Testis (tissue), 3 donors: Measurements from ENCODE around the gene RNF44. TPM values are rescaled to one million over a fixed set of nuclear protein-coding genes. Genes with fewer than 3 reads are reported as not detected.

Experiments used
- DNase-seq: peaks from one replicate; pipeline ENCODE4 v3.0.0-alpha.2; 2019
- H3K27ac ChIP-seq, 2 donors: fragments of 200-600 bp; sonication (generic); one replicate each; pipeline ENCODE4 v1.5.1; 2019
- H3K27me3 ChIP-seq: fragments of 200-600 bp; sonication (generic); one replicate; pipeline ENCODE4 v1.5.1; 2019
- H3K36me3 ChIP-seq: fragments of 200-600 bp; sonication (generic); one replicate; pipeline ENCODE4 v1.5.1; 2017; ENCODE audit warnings: low read depth; ENCODE audit errors: missing control alignments
- H3K4me1 ChIP-seq: fragments of 200-600 bp; sonication (generic); one replicate; pipeline ENCODE4 v1.5.1; 2019
- H3K4me3 ChIP-seq, 2 donors: fragments of 200-600 bp; sonication (generic); one replicate each; pipeline ENCODE4 v1.5.1; 2017 to 2019
- H3K9me3 ChIP-seq: fragments of 200-600 bp; sonication (generic); one replicate; pipeline ENCODE4 v1.5.1; 2017
- CTCF ChIP-seq, 3 experiments: fragments of 450-650 bp in 2 of 3; fragments of 200-600 bp in 1 of 3; sonication (generic) in 1 of 3; IDR thresholded peaks; one replicate each; pipeline ENCODE4 v1.5.1; 2016 to 2019; ENCODE audit warnings: antibody characterized with exemption in 3 of 3, mild to moderate bottlenecking in 2 of 3, moderate library complexity in 1 of 3
- POLR2A ChIP-seq: fragments of 450-650 bp; IDR thresholded peaks from one replicate; pipeline ENCODE4 v1.6.1; 2017; ENCODE audit warnings: antibody characterized with exemption, mild to moderate bottlenecking, moderate library complexity
- WGBS, 2 donors: methylation state at CpG; one replicate each; pipeline ENCODE4 v1.1.5; 2018; 5-methylcytosine and 5-hydroxymethylcytosine counted together
- intact Hi-C: fragments of 100-400 bp; cut with DNase I; formaldehyde crosslinking; loops from one replicate; pipeline ENCODE4 v1.15.1; 2023; ENCODE audit warnings: low total_unique reads
- polyA plus RNA-seq: library from polyadenylated mRNA; stranded (reverse); fragments of 350-450 nt; fragmentation: Illumina TruSeq; extraction: RNeasy Lipid Tissue Mini Kit (QIAGEN cat#74804); gene quantifications from one replicate; pipeline ENCODE4 v1.2.3, GENCODE V29; 2014; ENCODE audit warnings: low read depth, low replicate concordance; ENCODE audit not compliant: insufficient read depth
- total RNA-seq, 2 donors: library from RNA; depleted of rRNA; stranded (reverse); fragments of >200 nt; gene quantifications; one replicate each; pipeline ENCODE4 v1.2.3, GENCODE V29; 2016

Gene RNF44
- total and polyA plus RNA-seq, 3 donors from 2014 or later = 57.2 to 64.7 (median 60.1) TPM

- intact Hi-C loops = loop anchor here (10.0 kb wide), 1 partner anchor 122 kb away; the partner anchor contains the start of gene CLTB
- Histone ChIP-seq H3K4me1 (peaks cover 44% of the 10 kb centered on the region), H3K36me3 (no peaks in the 10 kb centered on the region), H3K4me3 (peak overlapping the region; percentile 91 to 94), H3K27me3 (no peaks in the 10 kb centered on the region), H3K9me3 (no peaks in the 10 kb centered on the region), H3K27ac (peak overlapping the region; percentile 95 to 99)
- DNase-seq = peak; percentile 91
- 0 to 2% methylated on average over 7 to 39 of the region's 43 CpGs for WGBS, 2 donors
- TF ChIP-seq POLR2A = no peak
These were observed 885 bp downstream of the RNF44 start for GRCh38 chr5:176536132-176536901.

- no peaks in the 10 kb centered on the region for H3K9me3 ChIP-seq
- TF ChIP-seq CTCF (IDR thresholded peaks at IDR 0.05) (no peak), POLR2A (no peak)
- H3K27ac ChIP-seq = peak overlapping the region; percentile 95 to 99
- no peaks in the 10 kb centered on the region for H3K36me3 ChIP-seq
- DNase-seq = peak; percentile 43
- no peaks in the 10 kb centered on the region for H3K27me3 ChIP-seq
- peak overlapping the region; percentile 91 to 94 for H3K4me3 ChIP-seq
- H3K4me1 ChIP-seq = peaks cover 48% of the 10 kb centered on the region
- intact Hi-C loops = loop anchor here (10.0 kb wide), 1 partner anchor 121 kb away; the partner anchor contains the start of gene CLTB
- 0 to 2% methylated on average over 9 of the region's 9 CpGs for WGBS, 2 donors
These were observed 1.5 kb downstream of the RNF44 start for GRCh38 chr5:176535664-176536131.

- Histone ChIP-seq H3K27me3 (no peaks in the 10 kb centered on the region), H3K36me3 (no peaks in the 10 kb centered on the region), H3K4me3 (peak overlapping the region; percentile 91 to 94), H3K4me1 (peaks cover 52% of the 10 kb centered on the region), H3K9me3 (no peaks in the 10 kb centered on the region), H3K27ac (peak overlapping the region; percentile 95 to 99)
- no peak for TF ChIP-seq POLR2A
- no peak for TF ChIP-seq CTCF (IDR thresholded peaks at IDR 0.05)
- WGBS, 2 donors = 41 to 43% methylated on average over 11 of the region's 11 CpGs
- intact Hi-C loops = loop anchor here (10.0 kb wide), 1 partner anchor 120 kb away; the partner anchor contains the start of gene CLTB
- peak; percentile 32 for DNase-seq
These were observed 2.0 kb downstream of the RNF44 start for GRCh38 chr5:176535101-176535663.

GRCh38 chr5:176534640-176535039 lies 2.6 kb downstream of the RNF44 start:
- Histone ChIP-seq H3K4me1 (peaks cover 52% of the 10 kb centered on the region), H3K36me3 (no peaks in the 10 kb centered on the region), H3K27ac (peak overlapping the region in 1 of 2 donors; percentile 99), H3K9me3 (no peaks in the 10 kb centered on the region), H3K4me3 (no peak overlapping the region), H3K27me3 (no peaks in the 10 kb centered on the region)
- no peak for DNase-seq
- WGBS, 2 donors = 68 to 74% methylated on average over 3 to 4 of the region's 4 CpGs
- intact Hi-C loops = loop anchor here (10.0 kb wide), 1 partner anchor 120 kb away; the partner anchor contains the start of gene CLTB
- no peak for TF ChIP-seq CTCF (IDR thresholded peaks at IDR 0.05)
- no peak for TF ChIP-seq POLR2A

GRCh38 chr5:176533894-176534611 lies 3.1 kb downstream of the RNF44 start:
- Histone ChIP-seq H3K9me3 (no peaks in the 10 kb centered on the region), H3K4me3 (no peak overlapping the region), H3K36me3 (no peaks in the 10 kb centered on the region), H3K4me1 (peaks cover 53% of the 10 kb centered on the region), H3K27ac (peak overlapping the region in 1 of 2 donors; percentile 99), H3K27me3 (no peaks in the 10 kb centered on the region)
- intact Hi-C loops = loop anchor here (10.0 kb wide), 1 partner anchor 119 kb away; the partner anchor contains the start of gene CLTB
- peak; percentile 27 for DNase-seq
- TF ChIP-seq CTCF (IDR thresholded peaks at IDR 0.05) = no peak
- TF ChIP-seq POLR2A = no peak
- WGBS, 2 donors = 17 to 64% methylated on average over 5 to 10 of the region's 10 CpGs
